ENCODE measurements around the gene COA1.
A peak's percentile ranks its signal among the peaks of the same experiment; 100 is the strongest.
"Not testable (repeated sequence)": the region's sequence is repeated elsewhere in the genome, so short reads cannot be mapped to it uniquely, and the experiment has no call there.

Gene COA1

GRCh38 chr7:43628431-43628830, 100.9 kb downstream of the COA1 start:
- DNase-seq (ENCODE audit: low spot score), result no peak

DNA sequence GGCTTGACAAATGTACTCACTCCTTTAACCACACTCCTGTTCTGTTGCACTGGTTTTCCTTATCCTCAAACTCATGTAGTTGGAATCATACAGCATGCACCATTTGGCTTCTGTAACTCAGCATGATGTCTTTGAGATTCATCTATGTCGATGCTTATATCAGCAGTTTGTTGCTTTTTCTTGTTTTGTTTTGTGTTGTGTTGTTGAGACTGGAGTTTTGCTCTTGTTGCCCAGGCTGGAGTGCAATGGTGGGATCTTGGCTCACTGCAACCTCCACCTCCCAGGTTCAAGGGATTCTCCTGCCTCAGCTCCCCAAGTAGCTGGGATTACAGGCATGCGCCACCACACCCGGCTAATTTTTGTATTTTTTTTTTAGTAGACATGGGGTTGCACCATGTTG, 101.5 kb downstream of the COA1 start:
- DNase-seq (ENCODE audit: low spot score), result not testable (repeated sequence)

DNA sequence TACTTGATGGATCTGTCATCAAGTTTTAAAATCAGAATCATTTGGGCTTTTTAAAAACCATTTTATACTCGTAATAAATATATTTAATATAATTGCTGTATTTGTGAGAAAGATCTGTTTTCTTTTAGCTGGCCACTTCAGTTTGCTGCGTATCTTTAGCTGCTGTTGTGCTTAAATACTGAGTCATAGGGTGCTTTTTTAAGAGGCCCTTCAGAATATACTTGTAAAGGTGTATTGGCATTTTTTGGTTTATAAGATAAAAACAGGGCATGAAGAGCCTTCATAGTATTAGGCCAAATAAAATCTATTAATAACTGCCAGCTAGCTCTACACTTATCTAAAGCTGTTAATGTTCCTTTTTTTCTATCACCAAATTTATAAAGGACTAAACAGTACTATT, 102.6 kb downstream of the COA1 start:
- DNase-seq (ENCODE audit: low spot score), result no peak

DNA sequence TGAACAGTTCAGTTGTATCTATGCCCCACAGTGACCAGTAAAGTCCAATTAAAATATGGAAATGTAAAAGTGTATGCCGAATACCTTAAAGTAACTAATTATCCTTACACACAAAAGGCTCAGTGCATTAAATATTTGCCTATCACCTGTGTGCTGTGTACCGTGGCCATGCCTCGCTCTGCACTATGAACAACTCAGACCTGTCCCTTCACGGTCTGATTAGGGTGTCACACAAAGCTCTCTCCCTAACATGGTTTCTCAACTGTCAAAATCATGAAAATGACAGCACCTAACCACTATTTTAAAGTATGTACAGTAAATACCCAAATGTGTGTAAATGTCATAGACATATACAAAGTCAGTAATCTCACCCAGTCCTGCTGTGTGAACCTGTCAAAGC, 103.3 kb downstream of the COA1 start:
- DNase-seq (ENCODE audit: low spot score), result no peak

DNA sequence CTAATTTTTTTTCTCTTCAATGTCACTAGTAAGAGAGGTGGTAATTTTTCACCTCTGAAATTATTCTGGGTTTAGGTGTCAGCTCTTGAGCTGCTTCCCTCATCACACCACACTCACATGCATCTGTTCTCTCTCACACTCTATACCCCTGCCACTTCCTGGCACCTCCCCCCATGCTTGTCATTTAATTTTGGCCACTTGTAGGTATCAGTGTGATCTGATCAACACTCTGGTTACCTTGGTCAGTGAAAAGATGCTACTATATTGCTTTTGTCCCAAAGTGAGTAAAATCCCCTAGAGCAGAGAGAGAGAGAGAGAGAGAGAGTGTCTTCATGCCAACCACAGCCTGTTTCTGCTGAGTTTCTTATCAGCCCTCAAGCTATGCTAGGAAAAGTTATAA, 103.9 kb downstream of the COA1 start:
- no peak for DNase-seq (ENCODE audit: low spot score)

GRCh38 chr7:43624156-43624555, 105.2 kb downstream of the COA1 start:
- no peak for DNase-seq (ENCODE audit: low spot score)

DNA sequence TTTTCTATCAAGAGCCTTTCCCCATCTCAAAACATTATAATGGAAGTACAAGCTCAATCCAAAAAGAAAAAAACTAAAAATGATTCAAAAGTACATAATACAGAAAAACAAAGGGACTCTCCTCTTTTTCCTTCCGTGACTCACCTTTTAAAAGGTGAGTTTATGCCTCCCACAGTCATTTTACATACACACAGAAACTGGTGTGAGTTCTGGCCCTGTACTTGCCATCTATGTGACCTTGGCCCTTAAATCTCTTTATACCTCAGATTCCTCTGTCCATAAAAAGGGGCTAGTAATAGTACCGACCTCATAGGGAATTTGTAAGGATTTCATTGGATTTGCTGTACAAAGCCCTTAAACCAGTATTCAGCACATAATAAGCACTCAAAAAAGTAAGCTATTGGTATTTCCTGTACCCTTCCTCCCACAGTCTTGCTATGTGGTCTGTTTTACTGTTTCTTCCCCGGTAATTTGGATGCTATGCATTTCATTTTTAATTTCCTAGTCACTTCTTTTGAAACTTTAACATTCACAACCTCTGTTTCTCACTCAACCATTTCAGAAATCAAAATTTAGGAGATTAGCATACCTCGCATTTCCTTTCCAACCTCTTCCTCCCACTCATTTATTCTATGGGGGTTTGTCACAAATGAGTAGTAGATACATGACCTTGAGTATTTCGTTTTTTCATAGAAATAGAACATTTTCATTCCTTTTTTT, 107.4 kb downstream of the COA1 start:
- DNase-seq (ENCODE audit: low spot score), result no peak

GRCh38 chr7:43619213-43620012, 109.9 kb downstream of the COA1 start:
- DNase-seq (ENCODE audit: low spot score), result no peak

DNA sequence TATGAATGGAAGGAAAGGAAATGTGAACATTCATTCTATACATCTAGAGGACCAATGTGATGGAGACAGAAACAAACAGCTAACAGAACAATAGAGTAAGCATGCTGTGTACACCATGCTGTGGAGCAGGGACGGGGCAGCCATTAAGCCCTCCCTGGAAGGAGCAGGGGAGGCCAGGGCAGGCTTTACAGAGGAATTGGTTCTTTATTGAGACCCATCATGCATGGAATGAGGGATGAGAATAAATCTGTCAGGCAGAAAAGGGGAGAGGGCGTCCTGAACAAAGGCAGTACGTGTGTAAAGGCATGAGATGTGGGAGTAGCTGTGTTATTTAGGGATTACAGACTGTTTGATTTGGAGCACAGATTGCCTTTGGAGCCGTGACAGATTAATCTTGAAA, 111.2 kb downstream of the COA1 start:
- DNase-seq (ENCODE audit: low spot score), result no peak

DNA sequence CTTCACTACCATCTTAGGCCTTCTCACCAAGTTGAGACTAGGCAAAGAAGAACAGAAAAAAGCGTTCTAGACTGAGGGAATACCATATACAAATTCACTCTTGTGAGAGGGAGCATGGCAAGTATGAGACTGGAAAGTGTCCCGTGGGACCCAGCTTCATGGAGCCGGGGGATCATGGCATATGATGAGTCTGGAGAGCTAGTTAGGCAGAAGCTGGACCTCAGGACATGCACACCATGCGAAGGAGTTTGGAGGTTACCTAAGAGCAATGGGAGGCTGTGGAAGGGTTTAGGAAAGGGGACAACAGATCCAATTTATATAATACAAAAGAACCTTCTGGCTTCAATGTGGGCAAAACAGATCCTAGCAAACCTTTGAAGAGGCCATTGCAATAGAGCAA, 112.3 kb downstream of the COA1 start:
- no peak for DNase-seq (ENCODE audit: low spot score)

GRCh38 chr7:43615558-43616145, 113.7 kb downstream of the COA1 start:
- peak; percentile 51 for DNase-seq (ENCODE audit: low spot score)

- no peak for DNase-seq (ENCODE audit: low spot score)
These were observed 116.4 kb downstream of the COA1 start for GRCh38 chr7:43612599-43613589.

DNA sequence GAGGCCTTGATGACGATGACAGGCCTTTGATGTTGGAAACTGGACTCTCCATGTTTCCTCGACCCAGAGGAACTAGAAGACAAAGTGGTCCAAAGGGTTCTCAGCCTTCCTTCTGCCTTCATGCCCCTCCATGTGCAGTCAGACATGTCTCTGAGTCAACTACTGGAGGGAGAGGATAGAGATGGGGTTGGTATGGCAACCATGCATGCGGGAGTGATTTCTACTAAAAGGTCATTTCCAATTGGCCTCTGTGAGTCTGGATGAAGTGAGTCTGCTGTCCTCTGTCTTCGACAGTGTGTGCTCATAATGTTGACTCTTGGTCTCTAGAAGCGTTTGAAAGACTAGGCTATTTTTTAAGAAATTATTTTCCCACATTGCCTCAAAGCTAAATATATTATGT, 117.2 kb downstream of the COA1 start:
- DNase-seq (ENCODE audit: low spot score), result no peak

DNA sequence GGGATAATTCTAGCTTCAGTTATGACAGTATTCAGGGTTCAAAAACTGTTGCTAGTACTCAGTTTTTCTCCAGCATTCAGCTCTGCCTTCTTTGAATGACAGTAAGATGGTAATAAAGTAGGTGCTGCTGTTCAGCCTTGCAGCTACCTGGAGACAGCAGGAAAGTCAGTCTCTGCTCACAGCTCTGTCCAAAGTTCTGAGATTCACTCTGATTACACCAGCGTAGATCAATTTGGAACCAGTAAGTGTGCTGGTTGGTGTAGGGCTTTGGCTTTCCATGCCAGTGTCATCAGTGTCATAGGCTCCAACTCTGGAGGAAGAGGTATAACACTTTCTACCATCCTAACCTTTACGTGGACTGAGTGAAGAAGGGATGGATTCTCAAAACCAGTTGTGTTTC, 120.2 kb downstream of the COA1 start:
- DNase-seq (ENCODE audit: low spot score), result no peak

DNA sequence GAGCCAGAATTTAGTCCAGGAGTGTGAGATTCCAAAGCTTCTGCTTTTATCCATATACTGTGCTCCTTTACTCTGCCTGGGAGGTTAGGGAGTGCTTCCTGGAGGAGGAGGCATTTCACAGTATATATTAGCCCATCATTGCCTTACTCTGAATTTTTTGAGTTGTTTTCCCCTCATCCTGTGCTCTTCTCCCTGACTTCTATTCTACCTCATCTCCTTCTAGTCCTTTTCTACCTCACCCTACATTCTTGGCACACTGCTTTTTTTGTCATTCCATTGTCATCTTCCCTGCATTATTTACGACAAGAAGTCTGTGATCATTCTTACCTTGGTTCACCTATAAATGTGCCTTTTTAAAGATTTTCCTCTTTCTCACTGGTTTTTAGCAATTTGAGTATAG, 125.1 kb downstream of the COA1 start:
- DNase-seq (ENCODE audit: low spot score), result no peak

DNA sequence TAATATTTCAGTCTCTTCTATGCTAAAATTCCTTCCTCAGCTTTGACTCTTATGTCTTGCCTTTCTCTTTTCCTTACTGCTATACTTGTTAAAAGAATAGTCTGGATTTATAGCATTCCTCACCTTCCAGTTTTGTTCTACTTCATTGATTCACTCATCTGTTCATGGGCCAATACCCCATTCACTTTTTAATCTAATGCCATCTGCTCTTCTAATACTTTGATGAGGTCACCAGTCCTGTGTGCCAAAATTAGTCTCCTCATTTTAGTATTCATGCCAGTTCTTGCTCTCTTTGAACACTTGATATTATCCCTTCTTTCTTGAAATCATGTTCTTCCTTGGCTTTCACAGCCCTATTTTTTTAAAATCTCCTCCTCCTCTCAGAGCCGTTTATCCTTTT, 127.1 kb downstream of the COA1 start:
- no peak for DNase-seq (ENCODE audit: low spot score)

DNA sequence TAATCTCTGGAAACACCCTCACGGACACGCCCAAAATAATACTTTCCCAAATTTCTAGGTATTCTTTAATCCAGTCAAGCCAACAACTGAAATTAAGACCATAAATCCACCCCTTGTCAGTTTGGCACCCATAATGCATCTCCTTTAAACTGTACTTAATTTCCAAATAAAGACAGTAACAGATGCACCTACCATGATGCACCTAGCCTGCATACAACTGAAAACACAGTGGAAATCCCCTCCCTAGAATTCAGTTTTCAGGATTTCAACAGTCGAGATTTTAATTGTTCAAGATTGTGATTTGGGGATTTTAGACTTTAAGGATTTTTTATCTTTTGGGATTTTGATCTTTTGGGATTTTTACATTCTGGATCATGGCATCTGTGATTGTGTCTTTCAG, 129.3 kb downstream of the COA1 start:
- no peak for DNase-seq (ENCODE audit: low spot score)

GRCh38 chr7:43596426-43596825, 132.9 kb downstream of the COA1 start:
- not testable (repeated sequence) for DNase-seq (ENCODE audit: low spot score)

DNA sequence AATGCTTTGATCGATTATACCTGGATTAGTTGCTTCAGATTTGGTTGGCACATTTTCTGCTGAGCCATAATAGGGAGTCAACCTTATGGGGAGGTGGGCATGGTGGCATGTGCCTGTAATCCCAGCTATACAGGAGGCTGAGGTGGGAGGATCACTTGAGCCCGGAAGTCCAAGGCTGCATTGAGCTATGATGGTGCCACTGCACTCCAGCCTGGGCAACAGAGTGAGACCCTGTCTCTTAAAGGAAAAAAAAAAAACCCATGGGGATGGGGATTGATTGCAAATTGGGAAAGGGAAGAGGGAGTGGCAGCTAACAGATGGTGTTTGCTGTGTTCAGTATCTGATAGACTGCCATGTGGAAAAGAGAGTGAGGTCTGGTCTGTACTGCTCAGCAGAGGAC, 135.3 kb downstream of the COA1 start:
- no peak for DNase-seq (ENCODE audit: low spot score)

DNA sequence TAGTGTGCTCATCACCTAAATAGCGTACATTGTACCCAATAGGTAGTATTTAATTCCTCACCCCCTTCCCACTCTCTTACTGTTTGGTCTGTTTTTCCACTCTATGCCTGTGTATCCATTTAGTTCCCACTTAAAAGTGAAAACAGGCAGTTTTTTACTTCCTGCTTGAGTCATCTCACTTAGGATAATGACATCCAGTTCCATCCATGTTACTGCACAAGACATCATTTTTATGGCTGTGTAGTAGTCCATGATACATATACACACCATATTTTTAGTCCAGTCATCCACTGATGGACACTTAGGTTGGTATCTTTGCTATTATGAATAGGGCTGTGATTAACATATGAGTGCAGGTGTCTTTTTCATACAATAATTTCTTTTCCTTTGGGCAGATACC, 136.3 kb downstream of the COA1 start:
- no peak for DNase-seq (ENCODE audit: low spot score)

- no peak for DNase-seq (ENCODE audit: low spot score)
These were observed 137.0 kb downstream of the COA1 start for GRCh38 chr7:43592326-43592725.

- DNase-seq (ENCODE audit: low spot score), result no peak
These were observed 137.7 kb downstream of the COA1 start for GRCh38 chr7:43591558-43592180.

Data from kidney capillary endothelial cell (primary cell).